ENCODE data around the gene C1orf226.

The C1orf226 gene

GRCh38 chr1:162384116-162384515, 2.6 kb downstream of the C1orf226 start:
- DNase-seq (ENCODE audit: extremely low read depth in 1 of 2, low read depth in 1 of 2): no peak

GRCh38 chr1:162384601-162385279, 3.2 kb downstream of the C1orf226 start:
- no peak for DNase-seq (ENCODE audit: extremely low read depth in 1 of 2, low read depth in 1 of 2)

GRCh38 chr1:162385280-162385623, 3.7 kb downstream of the C1orf226 start:
- no peak for DNase-seq (ENCODE audit: extremely low read depth in 1 of 2, low read depth in 1 of 2)

DNA sequence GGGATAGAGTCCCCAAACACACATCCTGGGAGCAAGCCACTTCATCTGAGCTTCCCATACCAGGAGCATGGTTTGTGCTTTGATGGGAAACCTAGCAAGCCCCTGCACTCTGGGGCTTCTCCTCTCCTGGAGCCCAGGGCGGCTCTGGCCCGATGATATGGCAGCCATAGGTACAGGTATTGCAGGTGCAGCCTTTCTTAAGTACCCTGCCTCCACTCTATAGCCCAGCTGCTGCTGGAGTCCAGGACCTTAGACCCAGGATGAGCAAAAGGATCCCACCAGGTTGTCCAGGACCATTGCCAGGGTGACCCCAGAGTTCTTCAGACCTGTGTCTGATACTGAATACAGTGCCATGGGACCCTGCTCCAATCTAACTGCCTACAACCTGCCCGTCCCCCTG, 4.2 kb downstream of the C1orf226 start:
- DNase-seq (ENCODE audit: extremely low read depth in 1 of 2, low read depth in 1 of 2): no peak

- no peak for DNase-seq (ENCODE audit: extremely low read depth in 1 of 2, low read depth in 1 of 2)
These were observed 5.0 kb downstream of the C1orf226 start for GRCh38 chr1:162386292-162387225.

DNA sequence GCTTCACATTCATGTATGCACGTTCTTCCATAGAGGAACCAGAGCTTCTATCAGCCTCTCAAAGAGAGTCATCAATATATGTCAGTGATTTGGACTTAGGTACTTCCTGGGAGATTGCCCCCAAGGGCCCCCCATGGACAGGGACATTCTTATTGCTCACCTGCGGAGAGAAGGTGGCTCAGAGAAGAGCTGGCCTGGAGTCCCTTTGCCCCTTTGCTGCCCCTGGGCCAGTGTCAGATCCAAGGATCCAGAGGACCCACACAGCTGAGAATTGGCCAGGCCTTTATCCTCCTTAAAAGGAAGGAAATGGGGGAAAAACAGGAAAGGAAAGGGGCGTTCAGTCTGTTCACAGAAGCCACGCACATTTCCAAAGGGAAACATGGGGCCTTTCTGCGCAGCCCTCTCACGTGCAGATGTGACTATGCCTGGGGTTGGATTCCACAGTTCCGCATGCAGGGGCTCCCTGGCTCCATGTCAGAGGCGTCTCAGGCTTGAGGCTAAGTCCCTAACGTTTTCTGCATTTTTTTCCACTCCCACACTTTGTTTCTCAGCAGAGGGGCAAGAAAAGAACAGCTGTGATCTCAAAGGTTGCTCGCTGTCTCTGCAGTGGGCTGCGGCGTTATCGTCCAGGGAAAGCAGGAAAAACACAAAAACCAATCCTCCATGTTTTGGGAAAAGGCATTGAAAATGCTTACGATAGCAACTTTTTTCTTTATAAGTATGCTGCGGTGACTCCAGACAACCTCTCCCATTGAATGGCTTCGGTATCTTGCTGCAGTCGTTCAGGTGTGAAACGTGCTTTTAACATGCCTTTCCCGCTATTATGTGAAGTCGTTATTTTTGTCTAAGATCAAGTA, 5.9 kb downstream of the C1orf226 start:
- DNase-seq (ENCODE audit: extremely low read depth in 1 of 2, low read depth in 1 of 2): no peak

DNA sequence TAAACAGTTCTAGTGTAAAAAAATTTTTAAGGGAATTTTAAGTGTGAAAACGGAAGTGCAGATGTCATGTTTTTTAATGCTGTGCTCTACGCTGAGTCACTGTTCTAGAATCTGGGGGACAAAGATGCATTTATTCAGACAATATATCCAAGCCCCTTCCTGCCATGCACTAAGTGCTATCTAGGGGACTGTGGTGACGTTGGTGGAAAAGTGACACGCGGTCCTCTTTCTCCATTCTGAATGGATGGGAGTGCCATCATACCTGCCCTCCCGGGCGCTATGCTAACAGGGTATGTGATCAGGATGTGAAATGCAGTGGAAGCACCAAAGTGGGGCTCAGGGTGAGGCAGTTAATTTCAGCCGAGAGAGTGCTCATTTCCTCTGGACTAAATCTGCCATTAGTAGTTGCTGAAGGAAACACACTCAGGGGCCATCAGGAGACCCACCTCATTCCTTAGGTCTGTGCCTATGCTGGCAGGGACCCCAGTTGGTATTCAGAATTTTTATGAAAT, 6.6 kb downstream of the C1orf226 start:
- no peak for DNase-seq (ENCODE audit: extremely low read depth in 1 of 2, low read depth in 1 of 2)

- no peak for DNase-seq (ENCODE audit: extremely low read depth in 1 of 2, low read depth in 1 of 2)
These were observed 7.1 kb downstream of the C1orf226 start for GRCh38 chr1:162388615-162389014.

DNA sequence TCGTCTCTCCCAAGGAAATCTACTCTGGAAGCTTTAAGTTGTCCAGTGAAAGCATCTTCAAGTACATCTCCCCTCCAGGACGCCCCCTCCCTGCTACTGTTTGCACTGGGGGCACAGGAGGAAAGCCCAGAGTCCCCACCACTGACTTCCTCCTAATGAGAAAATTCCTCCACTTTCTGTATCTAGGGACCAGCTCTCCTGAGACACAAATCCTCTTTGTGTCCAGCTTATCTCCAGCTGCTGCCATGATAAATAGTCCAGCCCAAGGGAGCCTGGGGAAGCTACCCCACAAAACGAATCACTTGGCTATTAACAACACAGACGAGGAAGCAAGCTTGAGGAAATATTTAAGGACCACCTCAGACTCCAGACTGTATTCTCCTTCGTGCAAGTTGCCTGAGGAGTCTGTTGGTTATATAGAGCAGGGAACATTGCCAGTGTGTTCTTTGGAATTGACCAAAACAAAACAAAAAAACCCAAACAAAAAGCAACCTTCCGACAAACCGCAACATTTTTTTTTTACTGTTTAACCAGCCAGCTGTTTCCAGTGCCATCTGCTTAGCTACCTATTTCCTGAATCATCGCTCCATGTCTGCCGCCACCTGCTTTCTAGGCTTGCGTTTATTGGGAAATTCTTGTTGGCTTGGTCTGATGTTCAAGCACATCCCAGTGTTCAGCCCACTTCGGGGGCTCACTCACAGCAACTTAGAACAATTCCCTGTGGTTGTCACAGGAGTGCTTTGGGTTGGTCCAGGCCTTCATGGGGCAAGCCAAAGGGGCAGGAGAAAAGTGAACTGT, 7.7 kb downstream of the C1orf226 start:
- no peak for DNase-seq (ENCODE audit: extremely low read depth in 1 of 2, low read depth in 1 of 2)

- DNase-seq (ENCODE audit: extremely low read depth in 1 of 2, low read depth in 1 of 2): no peak
These were observed 8.4 kb downstream of the C1orf226 start for GRCh38 chr1:162389971-162390370.

GRCh38 chr1:162390396-162391185, 9.1 kb downstream of the C1orf226 start:
- DNase-seq (ENCODE audit: extremely low read depth in 1 of 2, low read depth in 1 of 2): no peak

DNA sequence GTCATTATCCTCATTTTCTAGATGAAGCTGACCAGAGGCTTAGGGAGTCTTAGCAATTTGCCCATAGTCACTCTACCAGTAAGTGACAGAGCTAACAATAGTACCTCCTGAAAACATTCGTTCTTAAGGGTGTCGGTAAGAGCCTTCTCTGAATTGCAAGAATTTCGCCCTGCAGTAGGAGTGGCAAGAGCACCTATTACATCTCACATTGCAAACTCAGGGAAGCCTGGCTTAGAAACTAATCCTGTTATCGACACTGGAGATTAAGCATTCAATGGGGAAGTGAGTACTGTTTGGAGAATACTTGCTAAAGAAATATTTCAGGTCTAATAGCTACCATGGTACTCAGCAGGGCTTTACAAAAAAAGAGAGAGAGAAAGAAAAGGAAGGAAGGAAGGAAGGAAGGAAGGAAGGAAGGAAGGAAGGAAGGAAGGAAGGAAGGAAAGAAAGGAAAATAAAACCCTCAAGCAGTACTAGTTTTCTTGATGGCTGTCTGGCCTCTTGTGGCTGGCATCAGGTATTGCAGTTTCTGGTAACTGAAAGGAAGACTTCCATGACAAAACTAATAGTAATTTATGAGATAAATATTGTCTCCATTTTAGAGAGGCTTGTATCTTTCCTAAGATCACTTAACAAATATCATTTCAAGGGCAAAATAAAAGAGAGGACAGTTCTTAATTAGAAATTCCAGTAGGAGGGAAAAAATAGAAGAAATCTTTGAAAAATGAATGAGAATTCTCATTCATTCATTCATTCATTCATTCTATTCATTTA, 10.4 kb downstream of the C1orf226 start:
- DNase-seq (ENCODE audit: extremely low read depth in 1 of 2, low read depth in 1 of 2): no peak

GRCh38 chr1:162396201-162396906, 14.8 kb downstream of the C1orf226 start:
- no peak for DNase-seq (ENCODE audit: extremely low read depth in 1 of 2, low read depth in 1 of 2)

DNA sequence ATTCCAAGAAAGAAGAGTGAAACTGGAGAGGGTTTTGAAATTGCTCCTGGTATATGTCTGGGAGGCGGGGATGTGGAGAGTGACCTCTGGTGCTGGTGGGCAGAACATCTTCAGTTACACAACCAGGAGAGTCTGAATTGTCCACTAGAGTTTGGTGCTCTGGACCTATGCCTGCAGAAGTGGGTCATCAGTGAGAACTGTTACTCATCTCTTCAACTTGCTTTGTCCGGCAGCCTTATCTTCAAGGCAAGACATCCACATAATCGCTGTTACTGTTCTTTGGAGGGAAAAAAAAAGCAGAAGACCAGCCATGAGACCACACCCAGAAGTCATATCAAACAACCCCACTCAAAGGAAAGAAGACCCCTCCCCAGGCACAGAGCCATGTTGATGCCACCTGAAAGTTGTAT, 15.5 kb downstream of the C1orf226 start:
- DNase-seq (ENCODE audit: extremely low read depth in 1 of 2, low read depth in 1 of 2): no peak

- no peak for DNase-seq (ENCODE audit: extremely low read depth in 1 of 2, low read depth in 1 of 2)
These were observed 16.5 kb downstream of the C1orf226 start for GRCh38 chr1:162397943-162398560.

- DNase-seq (ENCODE audit: extremely low read depth in 1 of 2, low read depth in 1 of 2): no peak
These were observed 17.6 kb downstream of the C1orf226 start for GRCh38 chr1:162398999-162399580.

- no peak for DNase-seq (ENCODE audit: extremely low read depth in 1 of 2, low read depth in 1 of 2)
These were observed 19.3 kb downstream of the C1orf226 start for GRCh38 chr1:162400790-162401355.

Data from stimulated activated CD8-positive, alpha-beta memory T cell treated with anti-CD3 and anti-CD28 coated beads, Interleukin-7, amount 100 ng/mL, for 48 hours (primary cell).